ENCODE results near the gene DAGLA. TPM values are rescaled to one million over a fixed set of nuclear protein-coding genes. Genes with fewer than 3 reads are reported as not detected.
A peak's percentile ranks its signal among the peaks of the same experiment; 100 is the strongest.

Gene DAGLA
- total and polyA plus RNA-seq, 2 of the 13 experiments (the other 11 are each of a cell fraction or from before 2014, with no cell fraction given) = 2.6 to 3.9 TPM

GRCh38 chr11:61756452-61757212 lies 76.4 kb downstream of the DAGLA start (continued):
- TF ChIP-seq, protein P1, sequence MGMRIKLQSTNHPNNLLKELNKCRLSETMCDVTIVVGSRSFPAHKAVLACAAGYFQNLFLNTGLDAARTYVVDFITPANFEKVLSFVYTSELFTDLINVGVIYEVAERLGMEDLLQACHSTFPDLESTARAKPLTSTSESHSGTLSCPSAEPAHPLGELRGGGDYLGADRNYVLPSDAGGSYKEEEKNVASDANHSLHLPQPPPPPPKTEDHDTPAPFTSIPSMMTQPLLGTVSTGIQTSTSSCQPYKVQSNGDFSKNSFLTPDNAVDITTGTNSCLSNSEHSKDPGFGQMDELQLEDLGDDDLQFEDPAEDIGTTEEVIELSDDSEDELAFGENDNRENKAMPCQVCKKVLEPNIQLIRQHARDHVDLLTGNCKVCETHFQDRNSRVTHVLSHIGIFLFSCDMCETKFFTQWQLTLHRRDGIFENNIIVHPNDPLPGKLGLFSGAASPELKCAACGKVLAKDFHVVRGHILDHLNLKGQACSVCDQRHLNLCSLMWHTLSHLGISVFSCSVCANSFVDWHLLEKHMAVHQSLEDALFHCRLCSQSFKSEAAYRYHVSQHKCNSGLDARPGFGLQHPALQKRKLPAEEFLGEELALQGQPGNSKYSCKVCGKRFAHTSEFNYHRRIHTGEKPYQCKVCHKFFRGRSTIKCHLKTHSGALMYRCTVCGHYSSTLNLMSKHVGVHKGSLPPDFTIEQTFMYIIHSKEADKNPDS (CRISPR knock-in tag; IDR thresholded peaks at IDR 0.05) = no peak
- TF ChIP-seq ZNF362 (CRISPR knock-in tag; IDR thresholded peaks at IDR 0.05; ENCODE audit: borderline replicate concordance) (no peak), KLF11 (CRISPR knock-in tag; IDR thresholded peaks at IDR 0.05) (no peak), CHD4 (IDR thresholded peaks at IDR 0.05; ENCODE audit: borderline replicate concordance, low read length) (peak; percentile 82; the same call in 1 of the 2 replicates), CCDC6 (CRISPR knock-in tag; IDR thresholded peaks at IDR 0.05) (no peak), ETV5 (CRISPR knock-in tag; IDR thresholded peaks at IDR 0.05; ENCODE audit: borderline replicate concordance) (peak; percentile 82; the same call in 1 of the 2 replicates), ARHGAP35 (CRISPR knock-in tag; IDR thresholded peaks at IDR 0.05; ENCODE audit: borderline replicate concordance) (no peak), FOXC1 (CRISPR knock-in tag; IDR thresholded peaks at IDR 0.05; ENCODE audit: borderline replicate concordance) (peak; percentile 74; the same call in 1 of the 2 replicates), ZBTB8A (CRISPR knock-in tag; IDR thresholded peaks at IDR 0.05; ENCODE audit: borderline replicate concordance, low read depth) (no peak), ELF1 (CRISPR knock-in tag; IDR thresholded peaks at IDR 0.05) (peak; percentile 58; the same call in 1 of the 2 replicates), ZNF34 (CRISPR knock-in tag; IDR thresholded peaks at IDR 0.05; ENCODE audit: borderline replicate concordance) (0 out of 2 replicates have a peak, but pooled peaks have one; percentile 31), ZFP36L1 (CRISPR knock-in tag; IDR thresholded peaks at IDR 0.05) (peak; percentile 41)
- TF ChIP-seq, protein P2, sequence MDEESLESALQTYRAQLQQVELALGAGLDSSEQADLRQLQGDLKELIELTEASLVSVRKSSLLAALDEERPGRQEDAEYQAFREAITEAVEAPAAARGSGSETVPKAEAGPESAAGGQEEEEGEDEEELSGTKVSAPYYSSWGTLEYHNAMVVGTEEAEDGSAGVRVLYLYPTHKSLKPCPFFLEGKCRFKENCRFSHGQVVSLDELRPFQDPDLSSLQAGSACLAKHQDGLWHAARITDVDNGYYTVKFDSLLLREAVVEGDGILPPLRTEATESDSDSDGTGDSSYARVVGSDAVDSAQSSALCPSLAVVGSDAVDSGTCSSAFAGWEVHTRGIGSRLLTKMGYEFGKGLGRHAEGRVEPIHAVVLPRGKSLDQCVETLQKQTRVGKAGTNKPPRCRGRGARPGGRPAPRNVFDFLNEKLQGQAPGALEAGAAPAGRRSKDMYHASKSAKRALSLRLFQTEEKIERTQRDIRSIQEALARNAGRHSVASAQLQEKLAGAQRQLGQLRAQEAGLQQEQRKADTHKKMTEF (CRISPR knock-in tag; IDR thresholded peaks at IDR 0.05) = peak; percentile 81; the same call in 1 of the 2 replicates
- TF ChIP-seq, protein P3, sequence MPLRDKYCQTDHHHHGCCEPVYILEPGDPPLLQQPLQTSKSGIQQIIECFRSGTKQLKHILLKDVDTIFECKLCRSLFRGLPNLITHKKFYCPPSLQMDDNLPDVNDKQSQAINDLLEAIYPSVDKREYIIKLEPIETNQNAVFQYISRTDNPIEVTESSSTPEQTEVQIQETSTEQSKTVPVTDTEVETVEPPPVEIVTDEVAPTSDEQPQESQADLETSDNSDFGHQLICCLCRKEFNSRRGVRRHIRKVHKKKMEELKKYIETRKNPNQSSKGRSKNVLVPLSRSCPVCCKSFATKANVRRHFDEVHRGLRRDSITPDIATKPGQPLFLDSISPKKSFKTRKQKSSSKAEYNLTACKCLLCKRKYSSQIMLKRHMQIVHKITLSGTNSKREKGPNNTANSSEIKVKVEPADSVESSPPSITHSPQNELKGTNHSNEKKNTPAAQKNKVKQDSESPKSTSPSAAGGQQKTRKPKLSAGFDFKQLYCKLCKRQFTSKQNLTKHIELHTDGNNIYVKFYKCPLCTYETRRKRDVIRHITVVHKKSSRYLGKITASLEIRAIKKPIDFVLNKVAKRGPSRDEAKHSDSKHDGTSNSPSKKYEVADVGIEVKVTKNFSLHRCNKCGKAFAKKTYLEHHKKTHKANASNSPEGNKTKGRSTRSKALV (CRISPR knock-in tag; IDR thresholded peaks at IDR 0.05) = peak; percentile 53; the same call in 1 of the 2 replicates
- TF ChIP-seq, protein P4, sequence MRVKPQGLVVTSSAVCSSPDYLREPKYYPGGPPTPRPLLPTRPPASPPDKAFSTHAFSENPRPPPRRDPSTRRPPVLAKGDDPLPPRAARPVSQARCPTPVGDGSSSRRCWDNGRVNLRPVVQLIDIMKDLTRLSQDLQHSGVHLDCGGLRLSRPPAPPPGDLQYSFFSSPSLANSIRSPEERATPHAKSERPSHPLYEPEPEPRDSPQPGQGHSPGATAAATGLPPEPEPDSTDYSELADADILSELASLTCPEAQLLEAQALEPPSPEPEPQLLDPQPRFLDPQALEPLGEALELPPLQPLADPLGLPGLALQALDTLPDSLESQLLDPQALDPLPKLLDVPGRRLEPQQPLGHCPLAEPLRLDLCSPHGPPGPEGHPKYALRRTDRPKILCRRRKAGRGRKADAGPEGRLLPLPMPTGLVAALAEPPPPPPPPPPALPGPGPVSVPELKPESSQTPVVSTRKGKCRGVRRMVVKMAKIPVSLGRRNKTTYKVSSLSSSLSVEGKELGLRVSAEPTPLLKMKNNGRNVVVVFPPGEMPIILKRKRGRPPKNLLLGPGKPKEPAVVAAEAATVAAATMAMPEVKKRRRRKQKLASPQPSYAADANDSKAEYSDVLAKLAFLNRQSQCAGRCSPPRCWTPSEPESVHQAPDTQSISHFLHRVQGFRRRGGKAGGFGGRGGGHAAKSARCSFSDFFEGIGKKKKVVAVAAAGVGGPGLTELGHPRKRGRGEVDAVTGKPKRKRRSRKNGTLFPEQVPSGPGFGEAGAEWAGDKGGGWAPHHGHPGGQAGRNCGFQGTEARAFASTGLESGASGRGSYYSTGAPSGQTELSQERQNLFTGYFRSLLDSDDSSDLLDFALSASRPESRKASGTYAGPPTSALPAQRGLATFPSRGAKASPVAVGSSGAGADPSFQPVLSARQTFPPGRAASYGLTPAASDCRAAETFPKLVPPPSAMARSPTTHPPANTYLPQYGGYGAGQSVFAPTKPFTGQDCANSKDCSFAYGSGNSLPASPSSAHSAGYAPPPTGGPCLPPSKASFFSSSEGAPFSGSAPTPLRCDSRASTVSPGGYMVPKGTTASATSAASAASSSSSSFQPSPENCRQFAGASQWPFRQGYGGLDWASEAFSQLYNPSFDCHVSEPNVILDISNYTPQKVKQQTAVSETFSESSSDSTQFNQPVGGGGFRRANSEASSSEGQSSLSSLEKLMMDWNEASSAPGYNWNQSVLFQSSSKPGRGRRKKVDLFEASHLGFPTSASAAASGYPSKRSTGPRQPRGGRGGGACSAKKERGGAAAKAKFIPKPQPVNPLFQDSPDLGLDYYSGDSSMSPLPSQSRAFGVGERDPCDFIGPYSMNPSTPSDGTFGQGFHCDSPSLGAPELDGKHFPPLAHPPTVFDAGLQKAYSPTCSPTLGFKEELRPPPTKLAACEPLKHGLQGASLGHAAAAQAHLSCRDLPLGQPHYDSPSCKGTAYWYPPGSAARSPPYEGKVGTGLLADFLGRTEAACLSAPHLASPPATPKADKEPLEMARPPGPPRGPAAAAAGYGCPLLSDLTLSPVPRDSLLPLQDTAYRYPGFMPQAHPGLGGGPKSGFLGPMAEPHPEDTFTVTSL (CRISPR knock-in tag; IDR thresholded peaks at IDR 0.05; ENCODE audit: borderline replicate concordance) = 0 out of 2 replicates have a peak, but pooled peaks have one; percentile 63
